HCT116 (cell line): ENCODE measurements around the gene SRPX.

Experiments used
- CTCF ChIP-seq, 3 experiments: fragments of 200-600 bp in 1 of 3; sonication (generic) in 1 of 3; IDR thresholded peaks in 2 of 3; conservative IDR thresholded peaks in 1 of 3; 2 replicates each; pipeline ENCODE4 v1.5.1; 2012 to 2017; ENCODE audit warnings: low read depth in 2 of 3, low read length in 2 of 3, antibody characterized with exemption in 1 of 3, borderline replicate concordance in 1 of 3, control low read depth in 1 of 3, mild to moderate bottlenecking in 1 of 3, mixed read lengths in 1 of 3, mixed run types in 1 of 3, moderate library complexity in 1 of 3; ENCODE audit not compliant: insufficient read depth in 1 of 3
- YY1 ChIP-seq: IDR thresholded peaks from 2 replicates; pipeline ENCODE4 v1.6.1; 2011; ENCODE audit warnings: low read length, low read depth, moderate library complexity, mild to moderate bottlenecking; ENCODE audit not compliant: insufficient replicate concordance; ENCODE audit errors: extremely low read depth
- TF ChIP-seq, protein P1 (sequence below): IDR thresholded peaks from 2 replicates; pipeline ENCODE4 v1.6.1; 2012; ENCODE audit warnings: low read depth

DNA sequence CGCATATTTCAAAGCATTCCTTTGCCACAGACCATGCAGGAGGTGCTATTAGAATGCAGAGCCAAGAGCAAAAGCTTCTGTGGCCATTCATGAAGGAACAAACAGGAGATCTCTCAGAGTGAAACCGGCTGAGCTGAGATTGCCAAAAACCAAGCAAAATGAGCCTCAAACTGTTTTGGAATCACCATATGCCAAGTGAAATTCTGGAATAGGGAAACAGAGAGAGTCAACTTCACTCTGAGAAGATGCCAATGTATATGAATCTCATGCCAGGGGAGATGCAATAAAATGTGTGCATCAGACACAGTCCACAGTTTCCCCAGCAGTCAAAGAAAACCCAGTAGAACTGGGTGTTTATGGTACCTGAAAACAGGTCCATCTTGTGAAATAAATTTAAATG, 42.3 kb downstream of the SRPX start:
- TF ChIP-seq CTCF (IDR thresholded peaks at IDR 0.05 in 2 of 3, conservative IDR thresholded peaks at IDR 0.05 in 1 of 3; ENCODE audit: borderline replicate concordance in 1 of 3, insufficient read depth in 1 of 3, low read depth in 2 of 3, low read length in 2 of 3): no peak
- TF ChIP-seq, protein P1, sequence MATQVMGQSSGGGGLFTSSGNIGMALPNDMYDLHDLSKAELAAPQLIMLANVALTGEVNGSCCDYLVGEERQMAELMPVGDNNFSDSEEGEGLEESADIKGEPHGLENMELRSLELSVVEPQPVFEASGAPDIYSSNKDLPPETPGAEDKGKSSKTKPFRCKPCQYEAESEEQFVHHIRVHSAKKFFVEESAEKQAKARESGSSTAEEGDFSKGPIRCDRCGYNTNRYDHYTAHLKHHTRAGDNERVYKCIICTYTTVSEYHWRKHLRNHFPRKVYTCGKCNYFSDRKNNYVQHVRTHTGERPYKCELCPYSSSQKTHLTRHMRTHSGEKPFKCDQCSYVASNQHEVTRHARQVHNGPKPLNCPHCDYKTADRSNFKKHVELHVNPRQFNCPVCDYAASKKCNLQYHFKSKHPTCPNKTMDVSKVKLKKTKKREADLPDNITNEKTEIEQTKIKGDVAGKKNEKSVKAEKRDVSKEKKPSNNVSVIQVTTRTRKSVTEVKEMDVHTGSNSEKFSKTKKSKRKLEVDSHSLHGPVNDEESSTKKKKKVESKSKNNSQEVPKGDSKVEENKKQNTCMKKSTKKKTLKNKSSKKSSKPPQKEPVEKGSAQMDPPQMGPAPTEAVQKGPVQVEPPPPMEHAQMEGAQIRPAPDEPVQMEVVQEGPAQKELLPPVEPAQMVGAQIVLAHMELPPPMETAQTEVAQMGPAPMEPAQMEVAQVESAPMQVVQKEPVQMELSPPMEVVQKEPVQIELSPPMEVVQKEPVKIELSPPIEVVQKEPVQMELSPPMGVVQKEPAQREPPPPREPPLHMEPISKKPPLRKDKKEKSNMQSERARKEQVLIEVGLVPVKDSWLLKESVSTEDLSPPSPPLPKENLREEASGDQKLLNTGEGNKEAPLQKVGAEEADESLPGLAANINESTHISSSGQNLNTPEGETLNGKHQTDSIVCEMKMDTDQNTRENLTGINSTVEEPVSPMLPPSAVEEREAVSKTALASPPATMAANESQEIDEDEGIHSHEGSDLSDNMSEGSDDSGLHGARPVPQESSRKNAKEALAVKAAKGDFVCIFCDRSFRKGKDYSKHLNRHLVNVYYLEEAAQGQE: no peak
- no peak for TF ChIP-seq YY1
